ENCODE measurements around the gene GLP1R. TPM values are rescaled to one million over a fixed set of nuclear protein-coding genes. Genes with fewer than 3 reads are reported as not detected.

Gene GLP1R
- polyA plus RNA-seq, 1 of the 3 experiments (the other 2 are of a cell fraction) = not detected

- Histone ChIP-seq H4K20me1 (ENCODE audit: insufficient read depth) (no peaks in the 10 kb centered on the region), H3K36me3 (replicated peaks in 1 of 2; ENCODE audit: control insufficient read depth in 1 of 2, insufficient read depth in 2 of 2, low read length in 1 of 2) (no peaks in the 10 kb centered on the region), H3K79me2 (ENCODE audit: insufficient read depth) (no peaks in the 10 kb centered on the region), H3K4me3 (ENCODE audit: low read depth in 2 of 2, low read length in 1 of 2) (no peak overlapping the region), H3K9me2 (no peaks in the 10 kb centered on the region), H3K27ac (ENCODE audit: low read depth in 2 of 2, low read length in 1 of 2) (no peak overlapping the region), H3K4me1 (ENCODE audit: control insufficient read depth in 1 of 2, insufficient read depth in 2 of 2, low read depth in 1 of 2, low read length in 1 of 2) (no peaks in the 10 kb centered on the region), H3F3A (replicated peaks; ENCODE audit: insufficient read depth) (no peaks in the 10 kb centered on the region), H2AFZ (ENCODE audit: low read depth) (no peak overlapping the region), H3K27me3 (ENCODE audit: insufficient read depth) (no peaks in the 10 kb centered on the region), H3K4me2 (no peak overlapping the region), H3K9me3 (no peaks in the 10 kb centered on the region), H3K9ac (no peak overlapping the region)
- ChIA-PET POLR2A (no interaction called here), CTCF (no interaction called here)
- no peak for TF ChIP-seq ELF1 (IDR thresholded peaks at IDR 0.05)
- TF ChIP-seq CHD2 (IDR thresholded peaks at IDR 0.05; ENCODE audit: low read length, partially characterized antibody) = no peak
- TF ChIP-seq SIN3A (IDR thresholded peaks at IDR 0.05; ENCODE audit: borderline replicate concordance, low read depth, low read length) = no peak
- no peak for TF ChIP-seq TAF1 (IDR thresholded peaks at IDR 0.05; ENCODE audit: borderline replicate concordance, low read depth, low read length)
- DNase-seq = no peak
Measured at GRCh38 chr6:39095578-39095977, 47.0 kb downstream of the GLP1R start.

- H3K36me3 ChIP-seq (replicated peaks in 1 of 2; ENCODE audit: control insufficient read depth in 1 of 2, insufficient read depth in 2 of 2, low read length in 1 of 2) = peaks cover 0 to 8% of the 10 kb centered on the region in 2 experiments
- no peaks in the 10 kb centered on the region for H3F3A ChIP-seq (replicated peaks; ENCODE audit: insufficient read depth)
- H3K9ac ChIP-seq = no peak overlapping the region
- 79% methylated on average over 3 of the region's 3 CpGs for WGBS (ENCODE audit: low lambda C conversion rate)
- ChIA-PET CTCF (interaction anchor here (0.5 to 2.6 kb wide), 6 partner anchors 9 to 1151 kb away, joined by 3 to 8 read pairs (median 4); no protein-coding TSS in a partner anchor), POLR2A (no interaction called here)
- no peak for TF ChIP-seq MXI1 (IDR thresholded peaks at IDR 0.05; ENCODE audit: low read depth, low read length)
- no peak for TF ChIP-seq REST (IDR thresholded peaks at IDR 0.05; ENCODE audit: low read depth, low read length)
- TF ChIP-seq EP300 (IDR thresholded peaks at IDR 0.05; ENCODE audit: borderline replicate concordance in 1 of 2, low read depth in 1 of 2, low read length in 1 of 2) = no peak
- TF ChIP-seq JUND (IDR thresholded peaks at IDR 0.05) = no peak
- no peak for TF ChIP-seq ZBTB33 (IDR thresholded peaks at IDR 0.05; ENCODE audit: borderline replicate concordance, low read depth)
- TF ChIP-seq TCF12 (IDR thresholded peaks at IDR 0.05) = no peak
- no peak for TF ChIP-seq RAD21 (IDR thresholded peaks at IDR 0.05; ENCODE audit: low read length)
- no peak for TF ChIP-seq IRF3 (IDR thresholded peaks at IDR 0.05; ENCODE audit: low read depth, low read length)
- no peak for TF ChIP-seq FOXM1 (IDR thresholded peaks at IDR 0.05; ENCODE audit: low read depth)
- TF ChIP-seq PBX3 (IDR thresholded peaks at IDR 0.05) = no peak
- TF ChIP-seq SIN3A (IDR thresholded peaks at IDR 0.05; ENCODE audit: borderline replicate concordance, low read depth, low read length) = no peak
- no peak for TF ChIP-seq USF2 (IDR thresholded peaks at IDR 0.05; ENCODE audit: borderline replicate concordance, low read depth, low read length)
- TF ChIP-seq RFX5 (IDR thresholded peaks at IDR 0.05; ENCODE audit: low read length) = no peak
- TF ChIP-seq RXRA (IDR thresholded peaks at IDR 0.05; ENCODE audit: borderline replicate concordance, low read depth) = no peak
- no peak for TF ChIP-seq TEAD4 (IDR thresholded peaks at IDR 0.05; ENCODE audit: borderline replicate concordance, insufficient read depth)
- no peaks in the 10 kb centered on the region for H3K4me1 ChIP-seq (ENCODE audit: control insufficient read depth in 1 of 2, insufficient read depth in 2 of 2, low read depth in 1 of 2, low read length in 1 of 2)
- no peaks in the 10 kb centered on the region for H3K9me2 ChIP-seq
- H3K9me3 ChIP-seq = no peaks in the 10 kb centered on the region
- H3K27me3 ChIP-seq (ENCODE audit: insufficient read depth) = no peaks in the 10 kb centered on the region
- no peak for DNase-seq
- no peaks in the 10 kb centered on the region for H3K79me2 ChIP-seq (ENCODE audit: insufficient read depth)
- no peaks in the 10 kb centered on the region for H4K20me1 ChIP-seq (ENCODE audit: insufficient read depth)
- H2AFZ ChIP-seq (ENCODE audit: low read depth) = no peak overlapping the region
- no peak overlapping the region for H3K27ac ChIP-seq (ENCODE audit: low read depth in 2 of 2, low read length in 1 of 2)
- H3K4me3 ChIP-seq (ENCODE audit: low read depth in 2 of 2, low read length in 1 of 2) = no peak overlapping the region
- H3K4me2 ChIP-seq = no peak overlapping the region
Measured at GRCh38 chr6:39100358-39100757, 51.8 kb downstream of the GLP1R start.

All from SK-N-SH (cell line).